T-cell (primary cell): ENCODE data around the gene ZNF469. TPM values are rescaled to one million over a fixed set of nuclear protein-coding genes. Genes with fewer than 3 reads are reported as not detected.
"Not testable (repeated sequence)": the region's sequence is repeated elsewhere in the genome, so short reads cannot be mapped to it uniquely, and the experiment has no call there.

ENCODE experiments used
- ATAC-seq, 4 experiments: fragments of 200-7000 bp in 3 of 4; fragments of 150-1000 bp in 1 of 4; cut with Tn5 transposase; replicated peaks in 1 of 4; 1 replicate in 3 of 4; 2 replicates in 1 of 4; pipeline ENCODE4 v1.10.0; 2021; ENCODE audit warnings: moderate library complexity in 3 of 4, mild to moderate bottlenecking in 2 of 4, moderate number of reproducible peaks in 1 of 4
- CTCF ChIA-PET, 2 donors: fragments of 300-600 bp; sonication (Branson Sonifier 250); formaldehyde crosslinking; loops; one replicate each; lab custom pipeline; 2022; ENCODE audit warnings: antibody characterized with exemption in 2 of 2; lab: Charles Lee
- POLR2A ChIA-PET, 2 donors: fragments of 300-600 bp; sonication (Branson Sonifier 250); formaldehyde crosslinking; loops; one replicate each; lab custom pipeline; 2022; ENCODE audit warnings: antibody characterized with exemption in 2 of 2; lab: Charles Lee
- DNase-seq, 35 experiments: peaks; one replicate each; pipeline versions ENCODE4 v3.0.0 to v3.0.0-alpha.2; 2013 to 2023
- H3K27ac ChIP-seq: one replicate; pipeline ENCODE4 v1.5.1; 2013; ENCODE audit warnings: low read length
- H3K27me3 ChIP-seq, 2 experiments: replicated peaks in 1 of 2; 1 replicate in 1 of 2; 2 replicates in 1 of 2; pipeline versions ENCODE4 v1.6.1 to v1.7.0; 2013; ENCODE audit warnings: low read length in 1 of 2, mixed read lengths in 1 of 2; ENCODE audit not compliant: control insufficient read depth in 2 of 2, insufficient read depth in 2 of 2; ENCODE audit errors: extremely low read depth in 1 of 2
- H3K36me3 ChIP-seq, 2 donors: 1 replicate in 1 of 2; 2 replicates in 1 of 2; pipeline versions ENCODE4 v1.6.1 to v1.7.0; 2013; ENCODE audit warnings: low read length in 1 of 2; ENCODE audit not compliant: control insufficient read depth in 2 of 2, insufficient read depth in 1 of 2; ENCODE audit errors: extremely low read depth in 1 of 2
- H3K4me1 ChIP-seq, 2 experiments: 1 replicate in 1 of 2; 2 replicates in 1 of 2; pipeline versions ENCODE4 v1.6.1 to v1.7.0; 2013; ENCODE audit warnings: low read length in 2 of 2, mixed read lengths in 1 of 2; ENCODE audit not compliant: insufficient read depth in 2 of 2, control insufficient read depth in 1 of 2; ENCODE audit errors: extremely low read depth in 1 of 2
- H3K4me3 ChIP-seq, 2 donors: 1 replicate in 1 of 2; 2 replicates in 1 of 2; pipeline versions ENCODE4 v1.5.1 to v1.7.0; 2013; ENCODE audit warnings: mild to moderate bottlenecking in 2 of 2, low read length in 1 of 2, moderate library complexity in 1 of 2; ENCODE audit not compliant: control insufficient read depth in 1 of 2; ENCODE audit errors: extremely low read depth in 1 of 2
- H3K9me3 ChIP-seq: 2 replicates; pipeline ENCODE4 v1.7.0; 2013
- H3K27ac Mint-ChIP-seq, 2 donors: one replicate each; pipeline ENCODE4 v1.8.0; 2020 to 2021; ENCODE audit warnings: mild to moderate bottlenecking in 2 of 2, mixed read lengths in 2 of 2
- H3K27me3 Mint-ChIP-seq, 2 donors: one replicate each; pipeline ENCODE4 v1.8.0; 2021 to 2022; ENCODE audit warnings: mixed read lengths in 2 of 2
- H3K36me3 Mint-ChIP-seq: one replicate; pipeline ENCODE4 v1.8.0; 2021; ENCODE audit warnings: mixed read lengths
- H3K4me1 Mint-ChIP-seq, 3 donors: one replicate each; pipeline ENCODE4 v1.8.0; 2020 to 2022; ENCODE audit warnings: mixed read lengths in 3 of 3, mild to moderate bottlenecking in 1 of 3
- H3K4me3 Mint-ChIP-seq, 3 donors: one replicate each; pipeline ENCODE4 v1.8.0; 2020 to 2022; ENCODE audit warnings: mild to moderate bottlenecking in 3 of 3, mixed read lengths in 3 of 3, moderate library complexity in 3 of 3
- H3K9me3 Mint-ChIP-seq, 3 donors: one replicate each; pipeline ENCODE4 v1.8.0; 2020 to 2022; ENCODE audit warnings: mixed read lengths in 3 of 3
- WGBS: methylation state at CpG from one replicate; pipeline ENCODE4 v1.1.5; 2013; ENCODE audit warnings: missing lambda C conversion rate; ENCODE audit not compliant: insufficient coverage; 5-methylcytosine and 5-hydroxymethylcytosine counted together
- total RNA-seq, 35 experiments: library from RNA in 6 of 35; stranded (reverse) in 6 of 35; fragments of 120-200 nt in 1 of 35; gene quantifications; one replicate each; pipeline versions ENCODE4 v1.2.1 to v1.2.4 and lab custom pipeline; 2013 to 2026

The ZNF469 gene
- total RNA-seq, 5 donors from 2014 or later (not counting 1 experiment from before 2014, with no cell fraction given) = 0.63 to 1.8 (median 1.6) TPM

DNA sequence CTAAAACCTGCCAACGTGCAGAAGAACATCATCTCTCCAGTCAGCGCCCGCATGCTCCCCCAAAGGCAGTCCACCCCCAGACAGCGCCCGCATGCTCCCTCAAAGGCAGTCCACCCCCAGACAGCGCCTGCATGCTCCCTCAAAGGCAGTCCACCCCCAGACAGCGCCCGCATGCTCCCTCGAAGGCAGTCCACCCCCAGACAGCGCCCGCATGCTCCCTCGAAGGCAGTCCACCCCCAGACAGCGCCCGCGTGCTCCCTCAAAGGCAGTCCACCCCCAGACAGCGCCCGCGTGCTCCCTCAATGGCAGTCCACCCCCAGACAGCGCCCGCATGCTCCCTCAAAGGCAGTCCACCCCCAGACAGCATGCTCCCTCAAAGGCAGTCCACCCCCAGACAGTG lies 22.4 kb upstream of the ZNF469 start:
- 87% methylated on average over 8 of the region's 20 CpGs for WGBS
- Mint-ChIP-seq H3K27me3 (peaks cover 11 to 24% of the 10 kb centered on the region in 2 donors), H3K9me3 (peaks cover 10 to 13% (median 12%) of the 10 kb centered on the region in 3 donors)
- H3K4me1 ChIP-seq, H3K36me3 ChIP-seq, H3K4me3 Mint-ChIP-seq, H3K4me1 Mint-ChIP-seq, POLR2A ChIA-PET, H3K27ac ChIP-seq, CTCF ChIA-PET, H3K4me3 ChIP-seq, H3K9me3 ChIP-seq, ATAC-seq, H3K27ac Mint-ChIP-seq, DNase-seq, H3K36me3 Mint-ChIP-seq: not testable (repeated sequence)
- peaks cover 2 to 31% of the 10 kb centered on the region in 2 experiments for H3K27me3 ChIP-seq

- no peak overlapping the region for H3K27ac Mint-ChIP-seq
- ChIA-PET CTCF (no interaction called here), POLR2A (no interaction called here)
- peaks cover 11 to 24% of the 10 kb centered on the region in 2 donors for H3K27me3 Mint-ChIP-seq
- no peaks in the 10 kb centered on the region for H3K36me3 Mint-ChIP-seq
- no CpG with 5 or more reads among the region's 2 CpGs for WGBS
- DNase-seq (no peak), ATAC-seq (no peak)
- H3K9me3 Mint-ChIP-seq = peaks cover 10 to 13% (median 12%) of the 10 kb centered on the region in 3 donors
- no peaks in the 10 kb centered on the region for H3K9me3 ChIP-seq
- no peak overlapping the region for H3K4me3 Mint-ChIP-seq
- H3K36me3 ChIP-seq = no peaks in the 10 kb centered on the region
- H3K27ac ChIP-seq = no peak overlapping the region
- H3K4me1 Mint-ChIP-seq = no peaks in the 10 kb centered on the region
- H3K4me1 ChIP-seq = no peaks in the 10 kb centered on the region
- H3K27me3 ChIP-seq = peaks cover 2 to 33% of the 10 kb centered on the region in 2 experiments
- H3K4me3 ChIP-seq = no peak overlapping the region
These were observed 21.8 kb upstream of the ZNF469 start for GRCh38 chr16:88360999-88361398.

- H3K4me3 Mint-ChIP-seq = no peak overlapping the region
- ChIA-PET CTCF (no interaction called here), POLR2A (no interaction called here)
- Histone ChIP-seq H3K27me3 (peaks cover 2 to 31% of the 10 kb centered on the region in 2 experiments), H3K9me3 (no peaks in the 10 kb centered on the region), H3K27ac (no peak overlapping the region), H3K4me1 (no peaks in the 10 kb centered on the region), H3K36me3 (no peaks in the 10 kb centered on the region), H3K4me3 (no peak overlapping the region)
- 43% methylated on average over 1 of the region's 5 CpGs for WGBS
- no peaks in the 10 kb centered on the region for H3K4me1 Mint-ChIP-seq
- peaks cover 10 to 13% (median 12%) of the 10 kb centered on the region in 3 donors for H3K9me3 Mint-ChIP-seq
- no peak overlapping the region for H3K27ac Mint-ChIP-seq
- H3K36me3 Mint-ChIP-seq = no peaks in the 10 kb centered on the region
- no peak for DNase-seq
- no peak for ATAC-seq
- H3K27me3 Mint-ChIP-seq = peaks cover 11 to 24% of the 10 kb centered on the region in 2 donors
These were observed 21.0 kb upstream of the ZNF469 start for GRCh38 chr16:88361775-88362174.

DNA sequence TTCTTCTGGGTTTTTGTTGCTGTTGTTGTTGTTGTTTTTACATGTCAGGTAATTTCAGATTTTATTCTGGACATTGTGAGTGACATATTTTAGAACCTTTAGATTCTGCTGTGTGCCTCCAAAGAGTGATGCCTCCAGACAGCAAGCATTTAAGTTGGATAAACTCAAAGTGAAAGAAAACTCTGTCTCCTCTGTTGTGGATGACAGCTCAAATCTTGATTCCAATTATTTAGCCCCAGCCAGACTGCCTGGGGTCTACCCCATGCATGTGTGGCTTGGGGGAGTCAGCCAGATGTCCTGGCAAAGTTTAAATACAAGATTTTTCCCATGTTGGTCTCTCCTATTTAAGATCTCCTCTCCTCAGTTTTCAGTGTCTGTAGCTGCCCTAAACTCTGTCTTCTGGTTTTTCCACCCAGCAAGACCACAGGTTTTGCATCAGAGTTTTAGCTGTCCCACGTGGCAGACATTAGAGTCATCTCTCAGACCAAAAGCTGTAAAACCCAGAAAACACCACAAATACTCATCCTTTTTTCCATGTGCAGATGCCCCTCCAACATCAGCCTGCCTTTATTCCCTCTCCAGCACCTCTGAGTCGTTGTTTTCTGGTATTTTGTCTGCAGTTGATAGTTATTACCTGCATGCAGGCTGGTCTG lies 19.4 kb upstream of the ZNF469 start:
- H3K4me1 Mint-ChIP-seq = no peaks in the 10 kb centered on the region
- Histone ChIP-seq H3K36me3 (no peaks in the 10 kb centered on the region), H3K27me3 (peaks cover 2 to 32% of the 10 kb centered on the region in 2 experiments), H3K27ac (no peak overlapping the region), H3K9me3 (no peaks in the 10 kb centered on the region), H3K4me3 (no peak overlapping the region), H3K4me1 (no peaks in the 10 kb centered on the region)
- no peak overlapping the region for H3K27ac Mint-ChIP-seq
- no peak overlapping the region for H3K4me3 Mint-ChIP-seq
- peaks cover 10 to 13% (median 12%) of the 10 kb centered on the region in 3 donors for H3K9me3 Mint-ChIP-seq
- ChIA-PET CTCF (no interaction called here), POLR2A (no interaction called here)
- 0% methylated on average over 1 of the region's 2 CpGs for WGBS
- ATAC-seq (no peak), DNase-seq (no peak)
- peaks cover 11 to 22% of the 10 kb centered on the region in 2 donors for H3K27me3 Mint-ChIP-seq
- no peaks in the 10 kb centered on the region for H3K36me3 Mint-ChIP-seq

GRCh38 chr16:88365244-88365865 lies 17.4 kb upstream of the ZNF469 start:
- ATAC-seq (no peak), DNase-seq (no peak)
- H3K27me3 ChIP-seq = peaks cover 2 to 38% of the 10 kb centered on the region in 2 experiments
- no peak overlapping the region for H3K27ac ChIP-seq
- H3K4me3 Mint-ChIP-seq = no peak overlapping the region
- no peaks in the 10 kb centered on the region for H3K9me3 ChIP-seq
- no peak overlapping the region for H3K4me3 ChIP-seq
- no peaks in the 10 kb centered on the region for H3K4me1 Mint-ChIP-seq
- peaks cover 11 to 20% of the 10 kb centered on the region in 2 donors for H3K27me3 Mint-ChIP-seq
- no peak overlapping the region for H3K27ac Mint-ChIP-seq
- H3K9me3 Mint-ChIP-seq = peaks cover 10 to 13% (median 12%) of the 10 kb centered on the region in 3 donors
- no peaks in the 10 kb centered on the region for H3K36me3 ChIP-seq
- WGBS = 79% methylated on average over 5 of the region's 6 CpGs
- no peaks in the 10 kb centered on the region for H3K4me1 ChIP-seq
- ChIA-PET POLR2A (no interaction called here), CTCF (no interaction called here)
- no peaks in the 10 kb centered on the region for H3K36me3 Mint-ChIP-seq

DNA sequence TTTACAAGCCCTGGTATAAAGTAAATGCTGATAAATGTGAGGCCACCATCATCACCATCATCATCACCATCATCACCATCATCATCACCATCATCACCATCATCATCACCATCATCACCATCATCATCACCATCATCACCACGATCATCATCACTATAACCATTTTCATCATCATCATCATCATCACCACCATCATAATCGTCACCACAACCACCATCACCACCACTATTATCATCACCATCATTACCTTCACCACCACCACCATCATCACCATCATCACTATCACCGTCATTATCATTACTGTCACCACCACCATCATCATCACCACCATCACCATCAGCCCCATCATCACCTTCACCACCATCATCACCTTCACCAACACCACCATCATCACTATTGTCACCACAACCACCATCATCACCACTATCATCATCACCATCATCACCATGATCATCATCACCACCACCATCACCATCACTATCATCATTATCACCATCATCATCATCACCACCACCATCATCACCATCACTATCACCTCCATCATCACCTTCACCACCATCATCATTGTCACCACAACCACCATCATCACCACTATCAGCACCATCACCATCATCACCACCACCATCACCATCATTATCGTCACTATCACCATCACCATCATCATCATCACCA lies 16.6 kb upstream of the ZNF469 start:
- Histone ChIP-seq H3K27me3 (peaks cover 2 to 34% of the 10 kb centered on the region in 2 experiments), H3K27ac (no peak overlapping the region), H3K36me3 (no peaks in the 10 kb centered on the region), H3K4me1 (no peaks in the 10 kb centered on the region), H3K4me3 (no peak overlapping the region), H3K9me3 (no peaks in the 10 kb centered on the region)
- ChIA-PET POLR2A (no interaction called here), CTCF (no interaction called here)
- H3K36me3 Mint-ChIP-seq = no peaks in the 10 kb centered on the region
- H3K9me3 Mint-ChIP-seq = peaks cover 10 to 13% (median 12%) of the 10 kb centered on the region in 3 donors
- no peak overlapping the region for H3K27ac Mint-ChIP-seq
- H3K27me3 Mint-ChIP-seq = peaks cover 11 to 20% of the 10 kb centered on the region in 2 donors
- H3K4me1 Mint-ChIP-seq = no peaks in the 10 kb centered on the region
- H3K4me3 Mint-ChIP-seq = no peak overlapping the region
- DNase-seq = no peak
- ATAC-seq = no peak
- 58% methylated on average over 4 of the region's 4 CpGs for WGBS
